ENCODE data around the gene PPFIA1.
"Not testable (repeated sequence)": the region's sequence is repeated elsewhere in the genome, so short reads cannot be mapped to it uniquely, and the experiment has no call there.

The PPFIA1 gene

DNA sequence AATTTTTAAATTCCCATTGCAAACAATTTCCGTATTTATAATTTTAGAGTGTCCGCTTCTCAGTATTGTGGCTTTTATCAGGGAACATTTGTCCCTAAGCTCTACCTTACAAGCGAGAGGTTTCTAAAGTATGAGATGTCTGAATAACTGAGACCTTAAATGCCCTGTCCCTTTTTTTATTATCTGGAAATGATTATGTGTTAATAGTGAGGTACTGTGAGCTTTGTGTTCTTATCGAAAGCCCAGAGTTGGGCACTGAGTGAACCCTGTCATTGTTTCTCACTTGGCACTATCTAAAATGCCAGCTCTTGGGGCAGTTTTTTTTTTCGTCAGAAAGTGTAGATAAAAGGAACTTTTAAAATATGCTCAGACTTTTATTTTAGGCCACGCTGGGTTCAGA lies 137.3 kb downstream of the PPFIA1 start:
- H3K4me3 ChIP-seq (ENCODE audit: low read length in 2 of 2) = no peak overlapping the region
- H3K27me3 ChIP-seq (ENCODE audit: control insufficient read depth in 2 of 2, insufficient read depth in 2 of 2, low read length in 2 of 2) = no peaks in the 10 kb centered on the region
- H3K4me1 ChIP-seq (ENCODE audit: control insufficient read depth in 2 of 2, insufficient read depth in 2 of 2, low read length in 2 of 2) = no peaks in the 10 kb centered on the region
- no peaks in the 10 kb centered on the region for H3K9me3 ChIP-seq (ENCODE audit: control insufficient read depth in 2 of 2, low read length in 2 of 2)
- peaks cover 55 to 72% of the 10 kb centered on the region in 2 donors for H3K36me3 ChIP-seq (ENCODE audit: control insufficient read depth in 2 of 2, insufficient read depth in 2 of 2, low read length in 2 of 2)
- H3K27ac ChIP-seq (ENCODE audit: low read depth in 2 of 2, low read length in 2 of 2) = no peak overlapping the region
- H3K9ac ChIP-seq (ENCODE audit: low read depth in 1 of 2, low read length in 2 of 2) = no peak overlapping the region

DNA sequence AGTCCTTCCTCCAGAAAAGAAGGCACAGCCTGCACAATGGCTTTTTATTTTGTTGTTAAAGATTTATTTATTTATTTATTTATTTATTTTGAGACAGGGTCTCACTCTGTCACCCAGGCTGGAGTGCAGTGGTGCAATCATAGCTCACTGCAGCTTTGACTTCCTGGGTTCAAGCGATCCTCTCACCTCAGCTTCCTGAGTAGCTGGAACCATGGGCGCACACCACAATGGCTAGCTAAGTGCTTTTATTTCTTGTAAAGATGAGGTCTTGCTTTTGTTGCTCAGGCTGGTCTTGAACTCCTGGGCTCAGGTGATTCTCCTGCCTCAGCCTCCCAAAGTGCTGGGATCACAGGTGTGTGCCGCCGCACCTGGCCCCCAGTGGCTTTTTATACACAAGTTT lies 137.8 kb downstream of the PPFIA1 start:
- not testable (repeated sequence) for H3K27me3 ChIP-seq (ENCODE audit: control insufficient read depth in 2 of 2, insufficient read depth in 2 of 2, low read length in 2 of 2); H3K9me3 ChIP-seq (ENCODE audit: control insufficient read depth in 2 of 2, low read length in 2 of 2); H3K27ac ChIP-seq (ENCODE audit: low read depth in 2 of 2, low read length in 2 of 2); H3K9ac ChIP-seq (ENCODE audit: low read depth in 1 of 2, low read length in 2 of 2); H3K4me1 ChIP-seq (ENCODE audit: control insufficient read depth in 2 of 2, insufficient read depth in 2 of 2, low read length in 2 of 2); H3K4me3 ChIP-seq (ENCODE audit: low read length in 2 of 2)
- peaks cover 61 to 77% of the 10 kb centered on the region in 2 donors for H3K36me3 ChIP-seq (ENCODE audit: control insufficient read depth in 2 of 2, insufficient read depth in 2 of 2, low read length in 2 of 2)

DNA sequence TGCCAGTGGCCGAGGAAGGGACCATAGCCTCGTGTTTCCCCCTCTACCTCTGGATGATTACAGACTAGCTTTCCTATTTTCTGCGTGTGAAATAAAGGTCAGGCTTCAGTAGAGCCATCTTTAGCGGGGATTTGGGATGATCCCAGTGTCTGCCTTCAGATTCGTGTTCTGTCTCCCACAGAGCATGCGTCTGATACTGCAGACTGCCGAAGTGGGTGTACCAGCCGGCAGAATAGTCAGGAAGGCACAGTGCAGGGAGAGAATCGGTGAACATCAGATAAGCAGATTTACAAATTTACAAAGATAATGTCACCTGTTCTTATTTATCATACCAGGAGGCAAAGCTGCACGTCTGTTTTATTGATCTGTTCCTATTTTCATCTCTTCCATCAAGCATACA lies 138.9 kb downstream of the PPFIA1 start:
- Histone ChIP-seq H3K4me1 (ENCODE audit: control insufficient read depth in 2 of 2, insufficient read depth in 2 of 2, low read length in 2 of 2) (no peaks in the 10 kb centered on the region), H3K36me3 (ENCODE audit: control insufficient read depth in 2 of 2, insufficient read depth in 2 of 2, low read length in 2 of 2) (peaks cover 67 to 77% of the 10 kb centered on the region in 2 donors), H3K9ac (ENCODE audit: low read depth in 1 of 2, low read length in 2 of 2) (no peak overlapping the region), H3K9me3 (ENCODE audit: control insufficient read depth in 2 of 2, low read length in 2 of 2) (no peaks in the 10 kb centered on the region), H3K27me3 (ENCODE audit: control insufficient read depth in 2 of 2, insufficient read depth in 2 of 2, low read length in 2 of 2) (no peaks in the 10 kb centered on the region), H3K4me3 (ENCODE audit: low read length in 2 of 2) (no peak overlapping the region), H3K27ac (ENCODE audit: low read depth in 2 of 2, low read length in 2 of 2) (no peak overlapping the region)

DNA sequence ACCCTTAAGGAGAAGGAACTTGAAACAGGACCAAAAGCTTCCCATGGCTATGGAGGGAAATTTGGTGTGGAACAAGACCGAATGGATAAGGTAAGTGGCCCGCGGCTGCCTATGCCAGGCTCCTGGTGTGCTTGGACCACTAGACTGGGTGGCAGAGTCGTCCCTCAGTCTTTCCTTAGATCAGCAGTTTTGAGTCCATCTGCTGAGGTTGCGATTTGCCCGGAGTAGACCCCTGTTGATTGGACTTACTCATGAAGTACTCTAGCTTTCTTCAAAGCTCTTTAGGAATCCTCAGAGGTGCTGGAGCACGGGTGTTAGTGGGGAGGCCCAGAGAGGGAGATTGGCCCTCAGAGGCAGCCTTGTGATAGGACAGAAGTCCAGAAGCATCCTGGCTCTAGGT lies 139.4 kb downstream of the PPFIA1 start:
- Histone ChIP-seq H3K27ac (ENCODE audit: low read depth in 2 of 2, low read length in 2 of 2) (no peak overlapping the region), H3K27me3 (ENCODE audit: control insufficient read depth in 2 of 2, insufficient read depth in 2 of 2, low read length in 2 of 2) (no peaks in the 10 kb centered on the region), H3K4me1 (ENCODE audit: control insufficient read depth in 2 of 2, insufficient read depth in 2 of 2, low read length in 2 of 2) (no peaks in the 10 kb centered on the region), H3K9ac (ENCODE audit: low read depth in 1 of 2, low read length in 2 of 2) (no peak overlapping the region), H3K36me3 (ENCODE audit: control insufficient read depth in 2 of 2, insufficient read depth in 2 of 2, low read length in 2 of 2) (peaks cover 72 to 81% of the 10 kb centered on the region in 2 donors), H3K9me3 (ENCODE audit: control insufficient read depth in 2 of 2, low read length in 2 of 2) (no peaks in the 10 kb centered on the region), H3K4me3 (ENCODE audit: low read length in 2 of 2) (no peak overlapping the region)

DNA sequence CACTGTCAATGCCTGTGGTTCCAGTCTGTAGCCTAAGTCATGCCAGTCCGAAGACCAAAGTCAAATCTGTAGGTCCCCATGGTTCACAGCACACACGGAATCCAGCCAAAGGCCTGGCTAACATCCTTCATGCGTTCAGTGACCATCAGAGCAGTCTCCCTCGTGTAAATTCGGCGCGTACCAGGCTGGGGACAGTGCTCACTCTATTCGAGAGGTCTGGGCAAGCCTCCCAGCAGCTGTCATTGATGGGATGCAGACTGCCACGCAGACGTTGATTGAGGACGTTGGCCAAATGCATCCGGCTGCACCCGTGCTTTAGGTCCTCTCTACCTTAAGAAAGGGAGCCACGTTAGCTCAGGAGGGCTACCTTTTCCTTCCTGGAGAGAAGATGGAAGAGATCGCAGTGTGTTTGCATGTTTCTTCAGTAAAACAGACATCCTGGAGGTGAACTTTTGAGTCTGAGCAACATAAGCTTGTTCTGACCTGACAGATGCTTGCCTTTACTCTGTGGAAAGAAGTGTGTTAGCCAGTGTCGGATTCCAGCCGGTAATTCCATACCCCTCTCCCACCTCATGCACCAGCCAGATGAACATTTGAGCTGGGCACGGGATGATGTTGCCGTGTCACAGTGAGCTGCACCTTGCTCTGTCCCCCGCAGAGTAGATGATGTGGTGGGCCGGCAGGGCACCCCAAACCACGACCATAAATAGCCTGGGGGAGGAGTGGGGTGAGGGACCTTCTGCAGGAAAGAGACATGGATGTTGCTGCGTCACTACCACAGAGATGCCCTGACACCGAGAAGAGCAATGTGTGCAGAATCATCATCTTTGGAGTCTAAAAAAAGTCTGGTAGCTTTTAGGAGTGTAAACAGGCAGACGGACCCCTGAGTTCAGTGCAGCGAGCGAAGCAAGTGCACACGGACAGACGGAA lies 140.1 kb downstream of the PPFIA1 start:
- H3K4me1 ChIP-seq (ENCODE audit: control insufficient read depth in 2 of 2, insufficient read depth in 2 of 2, low read length in 2 of 2) = no peaks in the 10 kb centered on the region
- no peaks in the 10 kb centered on the region for H3K9me3 ChIP-seq (ENCODE audit: control insufficient read depth in 2 of 2, low read length in 2 of 2)
- H3K27me3 ChIP-seq (ENCODE audit: control insufficient read depth in 2 of 2, insufficient read depth in 2 of 2, low read length in 2 of 2) = no peaks in the 10 kb centered on the region
- H3K27ac ChIP-seq (ENCODE audit: low read depth in 2 of 2, low read length in 2 of 2) = no peak overlapping the region
- peaks cover 77 to 81% of the 10 kb centered on the region in 2 donors for H3K36me3 ChIP-seq (ENCODE audit: control insufficient read depth in 2 of 2, insufficient read depth in 2 of 2, low read length in 2 of 2)
- H3K9ac ChIP-seq (ENCODE audit: low read depth in 1 of 2, low read length in 2 of 2) = no peak overlapping the region
- H3K4me3 ChIP-seq (ENCODE audit: low read length in 2 of 2) = no peak overlapping the region

DNA sequence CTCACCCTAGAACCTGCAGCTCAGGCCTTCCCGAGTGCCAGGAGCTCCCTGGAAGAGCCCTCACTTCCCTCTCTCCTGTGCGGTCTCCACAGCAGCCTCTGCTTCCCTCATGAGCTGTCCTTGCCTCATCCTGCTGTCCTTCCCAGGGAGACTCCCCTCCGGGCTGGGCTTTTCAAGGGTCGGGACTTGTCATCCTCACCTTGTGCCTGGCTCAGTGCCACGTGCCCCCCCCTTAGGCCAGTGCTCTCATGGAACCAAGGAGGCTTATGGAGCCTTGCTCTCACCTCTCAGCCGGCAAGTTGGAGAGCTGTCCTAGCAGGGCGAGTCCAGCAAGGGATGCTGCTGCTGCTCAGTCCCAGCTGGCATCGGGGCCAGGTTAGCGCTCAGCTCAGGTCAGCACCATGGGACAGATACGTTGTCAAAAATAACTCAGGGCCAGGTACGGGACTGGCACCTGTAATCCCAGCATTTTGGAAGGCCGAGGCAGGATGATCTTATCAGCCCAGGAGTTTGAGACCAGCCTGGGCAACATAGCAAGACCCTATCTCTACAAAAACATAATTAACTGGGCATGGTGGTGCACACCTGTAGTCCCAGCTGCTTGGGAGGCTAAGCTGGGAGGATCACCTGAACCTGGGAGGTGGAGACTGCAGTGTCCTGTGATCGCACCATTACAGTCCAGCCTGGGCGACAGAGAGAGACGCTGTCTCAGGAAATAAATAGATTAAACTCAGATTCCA lies 141.4 kb downstream of the PPFIA1 start:
- Histone ChIP-seq H3K4me3 (ENCODE audit: low read length in 2 of 2) (no peak overlapping the region), H3K9me3 (ENCODE audit: control insufficient read depth in 2 of 2, low read length in 2 of 2) (no peaks in the 10 kb centered on the region), H3K36me3 (ENCODE audit: control insufficient read depth in 2 of 2, insufficient read depth in 2 of 2, low read length in 2 of 2) (peaks cover 82 to 84% of the 10 kb centered on the region in 2 donors), H3K4me1 (ENCODE audit: control insufficient read depth in 2 of 2, insufficient read depth in 2 of 2, low read length in 2 of 2) (no peaks in the 10 kb centered on the region), H3K27ac (ENCODE audit: low read depth in 2 of 2, low read length in 2 of 2) (no peak overlapping the region), H3K27me3 (ENCODE audit: control insufficient read depth in 2 of 2, insufficient read depth in 2 of 2, low read length in 2 of 2) (no peaks in the 10 kb centered on the region), H3K9ac (ENCODE audit: low read depth in 1 of 2, low read length in 2 of 2) (no peak overlapping the region)

DNA sequence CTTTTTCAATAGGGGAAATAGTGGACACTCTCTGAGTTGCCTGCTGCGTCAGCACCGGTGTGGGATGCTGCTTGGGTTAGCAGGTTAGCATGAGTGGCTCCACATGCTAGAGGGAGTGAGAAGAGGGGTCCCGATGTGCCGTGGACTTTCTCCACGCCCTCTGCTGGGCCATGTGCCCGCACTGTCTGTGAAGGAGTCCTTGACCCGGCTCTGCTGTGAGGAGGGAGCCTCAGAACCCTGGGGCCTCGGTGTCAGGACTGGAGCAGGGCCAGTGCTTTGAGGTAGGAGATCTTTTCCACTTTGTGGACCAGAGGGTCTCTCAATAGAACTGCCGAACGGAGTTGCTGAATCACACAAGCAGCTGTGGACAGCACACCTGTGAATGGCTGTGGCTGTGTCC lies 142.7 kb downstream of the PPFIA1 start:
- H3K27me3 ChIP-seq (ENCODE audit: control insufficient read depth in 2 of 2, insufficient read depth in 2 of 2, low read length in 2 of 2) = no peaks in the 10 kb centered on the region
- H3K36me3 ChIP-seq (ENCODE audit: control insufficient read depth in 2 of 2, insufficient read depth in 2 of 2, low read length in 2 of 2) = peaks cover 77 to 80% of the 10 kb centered on the region in 2 donors
- no peaks in the 10 kb centered on the region for H3K4me1 ChIP-seq (ENCODE audit: control insufficient read depth in 2 of 2, insufficient read depth in 2 of 2, low read length in 2 of 2)
- H3K4me3 ChIP-seq (ENCODE audit: low read length in 2 of 2) = no peak overlapping the region
- H3K9ac ChIP-seq (ENCODE audit: low read depth in 1 of 2, low read length in 2 of 2) = no peak overlapping the region
- H3K9me3 ChIP-seq (ENCODE audit: control insufficient read depth in 2 of 2, low read length in 2 of 2) = no peaks in the 10 kb centered on the region
- H3K27ac ChIP-seq (ENCODE audit: low read depth in 2 of 2, low read length in 2 of 2) = no peak overlapping the region

DNA sequence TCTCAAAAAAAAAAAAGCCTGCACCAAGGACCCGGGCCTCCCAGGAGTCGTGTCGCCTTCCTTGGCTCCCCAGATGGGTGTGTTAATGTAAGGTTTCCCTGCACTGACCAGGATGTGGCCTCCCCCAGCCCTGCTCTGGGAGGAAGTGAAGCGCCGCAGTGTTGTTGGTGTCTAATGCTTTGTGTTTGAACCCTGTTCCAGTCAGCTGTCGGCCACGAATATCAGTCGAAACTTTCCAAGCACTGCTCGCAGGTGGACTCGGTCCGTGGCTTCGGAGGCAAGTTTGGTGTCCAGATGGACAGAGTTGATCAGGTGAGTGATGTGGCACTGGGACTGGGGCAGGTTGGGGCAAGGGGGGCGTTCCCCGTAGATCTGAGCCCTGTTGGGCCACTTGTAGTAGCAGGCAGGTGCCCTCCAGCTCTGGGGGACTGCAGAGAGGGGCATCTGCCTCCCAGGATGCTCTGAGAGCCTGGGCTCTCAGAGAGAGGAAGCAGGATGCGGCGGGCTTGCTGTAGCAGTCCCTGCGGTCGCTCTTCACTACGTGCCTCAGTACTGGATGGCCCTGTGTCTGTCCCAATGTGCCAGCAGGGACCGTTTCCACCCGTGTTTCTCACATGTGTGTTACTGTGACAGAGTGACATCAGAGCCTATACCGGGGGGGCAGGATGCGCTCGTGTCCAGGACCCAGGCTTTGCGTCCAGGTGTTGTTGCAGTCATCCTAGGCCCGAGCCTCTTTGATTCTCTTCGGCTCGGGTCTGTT lies 144.0 kb downstream of the PPFIA1 start:
- Histone ChIP-seq H3K9ac (ENCODE audit: low read depth in 1 of 2, low read length in 2 of 2) (no peak overlapping the region), H3K9me3 (ENCODE audit: control insufficient read depth in 2 of 2, low read length in 2 of 2) (no peaks in the 10 kb centered on the region), H3K27ac (ENCODE audit: low read depth in 2 of 2, low read length in 2 of 2) (no peak overlapping the region), H3K27me3 (ENCODE audit: control insufficient read depth in 2 of 2, insufficient read depth in 2 of 2, low read length in 2 of 2) (no peaks in the 10 kb centered on the region), H3K36me3 (ENCODE audit: control insufficient read depth in 2 of 2, insufficient read depth in 2 of 2, low read length in 2 of 2) (peaks cover 70 to 75% of the 10 kb centered on the region in 2 donors), H3K4me1 (ENCODE audit: control insufficient read depth in 2 of 2, insufficient read depth in 2 of 2, low read length in 2 of 2) (no peaks in the 10 kb centered on the region), H3K4me3 (ENCODE audit: low read length in 2 of 2) (no peak overlapping the region)

DNA sequence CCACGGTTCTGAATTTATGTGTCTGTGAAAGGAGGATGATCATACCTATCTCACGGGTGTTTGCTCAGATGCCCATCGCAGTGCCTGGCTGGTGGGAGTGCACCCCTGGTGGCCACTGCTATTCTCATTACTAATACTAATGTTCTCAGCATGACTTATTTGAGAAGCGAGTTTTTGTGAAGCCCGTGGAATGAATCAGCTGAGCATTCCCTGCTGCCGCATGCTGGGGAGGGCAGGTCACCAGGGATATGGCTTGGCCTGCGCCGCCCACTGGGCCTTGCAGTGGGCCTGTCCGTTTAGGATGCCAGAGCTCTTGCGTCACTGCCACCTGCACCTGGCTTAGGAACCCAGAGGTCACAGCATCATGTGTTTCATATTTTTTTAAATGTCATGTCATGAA lies 144.7 kb downstream of the PPFIA1 start:
- Histone ChIP-seq H3K4me3 (ENCODE audit: low read length in 2 of 2) (no peak overlapping the region), H3K9me3 (ENCODE audit: control insufficient read depth in 2 of 2, low read length in 2 of 2) (no peaks in the 10 kb centered on the region), H3K9ac (ENCODE audit: low read depth in 1 of 2, low read length in 2 of 2) (no peak overlapping the region), H3K4me1 (ENCODE audit: control insufficient read depth in 2 of 2, insufficient read depth in 2 of 2, low read length in 2 of 2) (no peaks in the 10 kb centered on the region), H3K27ac (ENCODE audit: low read depth in 2 of 2, low read length in 2 of 2) (no peak overlapping the region), H3K36me3 (ENCODE audit: control insufficient read depth in 2 of 2, insufficient read depth in 2 of 2, low read length in 2 of 2) (peaks cover 70 to 75% of the 10 kb centered on the region in 2 donors), H3K27me3 (ENCODE audit: control insufficient read depth in 2 of 2, insufficient read depth in 2 of 2, low read length in 2 of 2) (no peaks in the 10 kb centered on the region)
